Measurements from ENCODE around the gene GNG14. TPM values are rescaled to one million over a fixed set of nuclear protein-coding genes. Genes with fewer than 3 reads are reported as not detected.

GNG14 gene
- total RNA-seq, 1 donor from 2014 or later, result not detected

Other genes starting within 250 kb of the GNG14 start
- 6.8 TPM for gene ZNF443, start 247.0 kb upstream of the GNG14 start, total RNA-seq
- 5.8 TPM for gene ZNF709, start 203.2 kb upstream of the GNG14 start, total RNA-seq
- gene ZNF564, start 136.5 kb upstream of the GNG14 start, total RNA-seq, result 19.5 TPM
- gene ZNF490, start 77.2 kb upstream of the GNG14 start, total RNA-seq, result 8.6 TPM
- gene ZNF791, start 77.1 kb upstream of the GNG14 start, total RNA-seq, result 48.2 TPM
- gene MAN2B1, start 21.3 kb upstream of the GNG14 start, total RNA-seq, result 76.4 TPM
- gene WDR83, start 21.2 kb upstream of the GNG14 start, total RNA-seq, result 12.3 TPM
- gene DHPS, start 6.1 kb upstream of the GNG14 start, total RNA-seq, result 77.1 TPM
- gene FBXW9, start 8.6 kb downstream of the GNG14 start, total RNA-seq, result 3.6 TPM
- gene TNPO2, start 35.9 kb downstream of the GNG14 start, total RNA-seq, result 70.6 TPM
- 128 TPM for gene TRIR, start 46.7 kb downstream of the GNG14 start, total RNA-seq
- gene GET3, start 49.5 kb downstream of the GNG14 start, total RNA-seq, result 30.1 TPM
- not detected for gene BEST2, start 63.8 kb downstream of the GNG14 start, total RNA-seq
- 45.1 TPM for gene HOOK2, start 87.6 kb downstream of the GNG14 start, total RNA-seq
- gene JUNB, start 103.5 kb downstream of the GNG14 start, total RNA-seq, result 279 TPM
- 117 TPM for gene PRDX2, start 113.8 kb downstream of the GNG14 start, total RNA-seq
- gene THSD8, start 114.1 kb downstream of the GNG14 start, total RNA-seq, result 2.4 TPM
- 5.1 TPM for gene RNASEH2A, start 118.6 kb downstream of the GNG14 start, total RNA-seq
- not detected for gene RTBDN, start 146.6 kb downstream of the GNG14 start, total RNA-seq
- 0.31 TPM for gene MAST1, start 150.5 kb downstream of the GNG14 start, total RNA-seq
- 26.7 TPM for gene DNASE2, start 193.5 kb downstream of the GNG14 start, total RNA-seq
- 1.1 TPM for gene KLF1, start 199.2 kb downstream of the GNG14 start, total RNA-seq
- 24.4 TPM for gene GCDH, start 203.2 kb downstream of the GNG14 start, total RNA-seq
- gene SYCE2, start 231.3 kb downstream of the GNG14 start, total RNA-seq, result not detected
- 33.7 TPM for gene FARSA, start 245.7 kb downstream of the GNG14 start, total RNA-seq

All from sciatic nerve (tissue), 1 donor.